ENCODE results near the gene GAB2. TPM values are rescaled to one million over a fixed set of nuclear protein-coding genes. Genes with fewer than 3 reads are reported as not detected.
A peak's percentile ranks its signal among the peaks of the same experiment; 100 is the strongest.

The GAB2 gene
- total and polyA plus RNA-seq, 7 experiments from 2014 or later, result 0.17 to 42.6 (median 3.5) TPM

- H3K27me3 ChIP-seq (ENCODE audit: control insufficient read depth in 2 of 2, insufficient read depth in 2 of 2, low read length in 2 of 2), result no peaks in the 10 kb centered on the region
- intact Hi-C loops (cut with micrococcal nuclease), result no loop called here
- peaks cover 0 to 5% (median 0%) of the 10 kb centered on the region in 5 donors for H3K36me3 Mint-ChIP-seq
- no peaks in the 10 kb centered on the region for H3K27me3 Mint-ChIP-seq
- H3K27ac Mint-ChIP-seq, result no peak overlapping the region
- H3K27ac ChIP-seq (ENCODE audit: low read depth, low read length), result no peak overlapping the region
- no peaks in the 10 kb centered on the region for H3K9me3 ChIP-seq (ENCODE audit: control insufficient read depth in 2 of 3, low read length in 3 of 3)
- no peaks in the 10 kb centered on the region for H3K4me1 ChIP-seq (ENCODE audit: control insufficient read depth in 2 of 2, insufficient read depth in 2 of 2, low read length in 2 of 2)
- no peak for DNase-seq
- no peak overlapping the region for H3K4me3 Mint-ChIP-seq
- ATAC-seq, result no peak
- no peaks in the 10 kb centered on the region for H3K36me3 ChIP-seq (ENCODE audit: control insufficient read depth in 2 of 3, insufficient read depth in 3 of 3, low read length in 3 of 3)
- H3K4me1 Mint-ChIP-seq, result peaks cover 0 to 27% (median 0%) of the 10 kb centered on the region in 7 donors
- H3K9me3 Mint-ChIP-seq, result no peaks in the 10 kb centered on the region
- POLR2A ChIA-PET, result no interaction called here
- CTCF ChIA-PET, result no interaction called here
- H3K4me3 ChIP-seq (ENCODE audit: low read length), result no peak overlapping the region
Measured at GRCh38 chr11:78370406-78371172, 47.0 kb downstream of the GAB2 start.

DNA sequence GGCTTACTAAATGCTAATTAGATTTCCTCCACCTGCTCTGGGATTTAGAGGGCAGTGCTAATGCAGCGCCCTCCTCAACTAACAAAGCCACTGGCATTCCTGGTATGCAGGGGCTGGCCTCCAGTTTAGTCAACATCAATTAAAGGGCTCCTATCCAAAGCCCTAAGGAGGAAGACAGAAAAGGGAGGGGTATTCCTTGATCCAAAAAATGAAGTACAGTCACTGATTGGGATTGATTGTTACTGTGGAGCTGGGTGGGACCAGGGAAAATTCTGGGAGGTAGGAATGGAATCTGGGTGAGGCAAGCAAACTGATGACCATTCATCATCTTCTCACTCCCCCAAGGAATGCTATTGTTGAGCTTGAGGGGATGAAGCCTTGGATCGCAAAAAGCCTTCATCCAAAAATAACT is 52.2 kb downstream of the GAB2 start:
- Mint-ChIP-seq H3K4me3 (no peak overlapping the region), H3K36me3 (peaks cover 0 to 5% (median 0%) of the 10 kb centered on the region in 5 donors), H3K27me3 (no peaks in the 10 kb centered on the region), H3K9me3 (no peaks in the 10 kb centered on the region), H3K27ac (no peak overlapping the region), H3K4me1 (peaks cover 0 to 16% (median 0%) of the 10 kb centered on the region in 7 donors)
- intact Hi-C loops (cut with micrococcal nuclease), result no loop called here
- H3K27me3 ChIP-seq (ENCODE audit: control insufficient read depth in 2 of 2, insufficient read depth in 2 of 2, low read length in 2 of 2), result no peaks in the 10 kb centered on the region
- CTCF ChIA-PET, result no interaction called here
- no peaks in the 10 kb centered on the region for H3K36me3 ChIP-seq (ENCODE audit: control insufficient read depth in 2 of 3, insufficient read depth in 3 of 3, low read length in 3 of 3)
- POLR2A ChIA-PET, result no interaction called here
- no peaks in the 10 kb centered on the region for H3K9me3 ChIP-seq (ENCODE audit: control insufficient read depth in 2 of 3, low read length in 3 of 3)
- no peak overlapping the region for H3K4me3 ChIP-seq (ENCODE audit: low read length)
- H3K4me1 ChIP-seq (ENCODE audit: control insufficient read depth in 2 of 2, insufficient read depth in 2 of 2, low read length in 2 of 2), result no peaks in the 10 kb centered on the region
- H3K27ac ChIP-seq (ENCODE audit: low read depth, low read length), result no peak overlapping the region
- DNase-seq (no peak), ATAC-seq (no peak)

- CTCF ChIA-PET, result interaction anchor here (0.7 kb wide), 1 partner anchor 51 kb away, joined by 3 read pairs; no protein-coding TSS in a partner anchor
- H3K9me3 Mint-ChIP-seq, result no peaks in the 10 kb centered on the region
Measured at GRCh38 chr11:78364128-78364751, 53.4 kb downstream of the GAB2 start.

GRCh38 chr11:78363024-78363619 is 54.5 kb downstream of the GAB2 start:
- DNase-seq, result no peak
- Histone ChIP-seq H3K27ac (ENCODE audit: low read depth, low read length) (no peak overlapping the region), H3K36me3 (ENCODE audit: control insufficient read depth in 2 of 3, insufficient read depth in 3 of 3, low read length in 3 of 3) (no peaks in the 10 kb centered on the region), H3K9me3 (ENCODE audit: control insufficient read depth in 2 of 3, low read length in 3 of 3) (no peaks in the 10 kb centered on the region), H3K4me1 (ENCODE audit: control insufficient read depth in 2 of 2, insufficient read depth in 2 of 2, low read length in 2 of 2) (no peaks in the 10 kb centered on the region), H3K27me3 (ENCODE audit: control insufficient read depth in 2 of 2, insufficient read depth in 2 of 2, low read length in 2 of 2) (no peaks in the 10 kb centered on the region), H3K4me3 (ENCODE audit: low read length) (no peak overlapping the region)
- no peaks in the 10 kb centered on the region for H3K27me3 Mint-ChIP-seq
- intact Hi-C loops (cut with micrococcal nuclease), result no loop called here
- H3K9me3 Mint-ChIP-seq, result peaks cover 0 to 3% (median 0%) of the 10 kb centered on the region in 11 donors
- ATAC-seq, result peak; percentile 56
- POLR2A ChIA-PET, result no interaction called here
- peaks cover 0 to 11% (median 0%) of the 10 kb centered on the region in 5 donors for H3K36me3 Mint-ChIP-seq
- H3K4me1 Mint-ChIP-seq, result peaks cover 0 to 23% (median 0%) of the 10 kb centered on the region in 7 donors
- H3K4me3 Mint-ChIP-seq, result no peak overlapping the region
- H3K27ac Mint-ChIP-seq, result no peak overlapping the region
- CTCF ChIA-PET, result no interaction called here

More at GRCh38 chr11:78364128-78364751, 53.4 kb downstream of the GAB2 start:
- no peaks in the 10 kb centered on the region for H3K9me3 ChIP-seq (ENCODE audit: control insufficient read depth in 2 of 3, low read length in 3 of 3)
- DNase-seq (no peak), ATAC-seq (no peak)
- POLR2A ChIA-PET, result no interaction called here
- Mint-ChIP-seq H3K36me3 (peaks cover 0 to 7% (median 0%) of the 10 kb centered on the region in 5 donors), H3K27ac (no peak overlapping the region), H3K27me3 (no peaks in the 10 kb centered on the region), H3K4me3 (no peak overlapping the region), H3K4me1 (peaks cover 0 to 16% (median 0%) of the 10 kb centered on the region in 7 donors)
- H3K27ac ChIP-seq (ENCODE audit: low read depth, low read length), result no peak overlapping the region
- no peaks in the 10 kb centered on the region for H3K36me3 ChIP-seq (ENCODE audit: control insufficient read depth in 2 of 3, insufficient read depth in 3 of 3, low read length in 3 of 3)
- H3K4me1 ChIP-seq (ENCODE audit: control insufficient read depth in 2 of 2, insufficient read depth in 2 of 2, low read length in 2 of 2), result no peaks in the 10 kb centered on the region
- no peaks in the 10 kb centered on the region for H3K27me3 ChIP-seq (ENCODE audit: control insufficient read depth in 2 of 2, insufficient read depth in 2 of 2, low read length in 2 of 2)
- no peak overlapping the region for H3K4me3 ChIP-seq (ENCODE audit: low read length)
- intact Hi-C loops (cut with micrococcal nuclease), result no loop called here

DNA sequence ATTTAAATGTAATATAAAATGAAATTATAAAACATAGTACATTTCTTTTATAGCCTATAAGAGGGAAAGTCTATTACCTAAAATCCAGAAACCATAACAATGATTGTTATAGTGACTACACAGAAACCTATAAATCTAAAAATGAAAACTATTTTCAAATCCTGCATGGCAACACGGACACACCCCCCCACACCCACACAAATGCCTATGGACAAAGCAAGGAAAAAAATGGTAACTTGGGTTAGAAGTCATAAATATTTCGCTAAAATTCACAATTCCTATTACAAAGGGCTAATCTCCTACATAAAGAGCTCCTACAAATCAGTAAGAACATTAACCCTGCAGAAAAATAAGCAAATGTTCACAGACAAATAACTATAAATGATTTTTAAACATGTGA is 56.4 kb downstream of the GAB2 start:
- Histone ChIP-seq H3K4me1 (ENCODE audit: control insufficient read depth in 2 of 2, insufficient read depth in 2 of 2, low read length in 2 of 2) (no peaks in the 10 kb centered on the region), H3K9me3 (ENCODE audit: control insufficient read depth in 2 of 3, low read length in 3 of 3) (no peaks in the 10 kb centered on the region), H3K27me3 (ENCODE audit: control insufficient read depth in 2 of 2, insufficient read depth in 2 of 2, low read length in 2 of 2) (no peaks in the 10 kb centered on the region), H3K4me3 (ENCODE audit: low read length) (no peak overlapping the region), H3K27ac (ENCODE audit: low read depth, low read length) (no peak overlapping the region), H3K36me3 (ENCODE audit: control insufficient read depth in 2 of 3, insufficient read depth in 3 of 3, low read length in 3 of 3) (no peaks in the 10 kb centered on the region)
- CTCF ChIA-PET, result no interaction called here
- intact Hi-C loops (cut with micrococcal nuclease), result no loop called here
- ATAC-seq (no peak), DNase-seq (no peak)
- Mint-ChIP-seq H3K27ac (no peak overlapping the region), H3K9me3 (peaks cover 0 to 15% (median 0%) of the 10 kb centered on the region in 11 donors), H3K27me3 (peaks cover 0 to 12% (median 0%) of the 10 kb centered on the region in 5 donors), H3K4me3 (no peak overlapping the region), H3K36me3 (peaks cover 0 to 25% (median 3%) of the 10 kb centered on the region in 5 donors), H3K4me1 (peaks cover 0 to 28% (median 0%) of the 10 kb centered on the region in 7 donors)
- POLR2A ChIA-PET, result no interaction called here

DNA sequence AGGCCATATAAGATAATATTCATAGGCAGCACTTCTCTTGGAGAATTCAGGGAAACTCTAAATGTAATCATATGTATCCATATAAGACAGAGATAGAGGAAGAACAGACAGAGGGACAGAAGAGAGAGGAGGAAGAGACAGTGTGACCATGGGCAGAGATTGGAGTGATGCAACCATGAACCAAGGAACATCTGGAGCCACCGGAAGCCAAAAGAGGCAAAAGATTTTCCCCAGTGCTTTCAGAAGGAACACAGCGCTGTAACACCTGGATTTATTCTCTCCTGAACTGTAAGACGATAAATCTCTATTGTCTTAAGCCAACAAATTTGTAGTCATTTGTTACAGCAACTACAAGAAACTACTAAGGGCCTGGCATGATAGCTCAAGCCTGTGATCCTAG is 57.7 kb downstream of the GAB2 start:
- H3K4me1 ChIP-seq (ENCODE audit: control insufficient read depth in 2 of 2, insufficient read depth in 2 of 2, low read length in 2 of 2), result no peaks in the 10 kb centered on the region
- no peaks in the 10 kb centered on the region for H3K27me3 ChIP-seq (ENCODE audit: control insufficient read depth in 2 of 2, insufficient read depth in 2 of 2, low read length in 2 of 2)
- H3K36me3 ChIP-seq (ENCODE audit: control insufficient read depth in 2 of 3, insufficient read depth in 3 of 3, low read length in 3 of 3), result no peaks in the 10 kb centered on the region
- POLR2A ChIA-PET, result no interaction called here
- no peak overlapping the region for H3K27ac Mint-ChIP-seq
- H3K4me3 Mint-ChIP-seq, result no peak overlapping the region
- CTCF ChIA-PET, result no interaction called here
- peaks cover 0 to 36% (median 0%) of the 10 kb centered on the region in 7 donors for H3K4me1 Mint-ChIP-seq
- peaks cover 0 to 30% (median 3%) of the 10 kb centered on the region in 5 donors for H3K36me3 Mint-ChIP-seq
- H3K4me3 ChIP-seq (ENCODE audit: low read length), result no peak overlapping the region
- intact Hi-C loops (cut with micrococcal nuclease), result no loop called here
- H3K9me3 Mint-ChIP-seq, result peaks cover 0 to 15% (median 0%) of the 10 kb centered on the region in 11 donors
- DNase-seq, result no peak
- H3K27ac ChIP-seq (ENCODE audit: low read depth, low read length), result no peak overlapping the region
- no peaks in the 10 kb centered on the region for H3K9me3 ChIP-seq (ENCODE audit: control insufficient read depth in 2 of 3, low read length in 3 of 3)
- ATAC-seq, result no peak
- H3K27me3 Mint-ChIP-seq, result peaks cover 0 to 12% (median 0%) of the 10 kb centered on the region in 5 donors
